ENCODE measurements around the gene DDX6. TPM values are rescaled to one million over a fixed set of nuclear protein-coding genes. Genes with fewer than 3 reads are reported as not detected.

DDX6 gene
- total and polyA plus RNA-seq, 3 experiments from 2014 or later, result 85.6 to 189 (median 187) TPM

- Mint-ChIP-seq H3K4me1 (peaks cover 29 to 43% (median 41%) of the 10 kb centered on the region in 3 donors), H3K27me3 (no peaks in the 10 kb centered on the region), H3K9me3 (no peaks in the 10 kb centered on the region), H3K27ac (no peak overlapping the region), H3K36me3 (no peaks in the 10 kb centered on the region), H3K4me3 (no peak overlapping the region)
- no peak for DNase-seq
- Histone ChIP-seq H3K27me3 (ENCODE audit: insufficient read depth, low read length, poor library complexity, severe bottlenecking) (no peaks in the 10 kb centered on the region), H3K4me1 (ENCODE audit: insufficient read depth, low read length) (peaks cover 41% of the 10 kb centered on the region), H3K4me3 (ENCODE audit: low read length) (no peak overlapping the region), H3K9me3 (ENCODE audit: low read length) (no peaks in the 10 kb centered on the region), H3K27ac (ENCODE audit: low read depth, low read length) (no peak overlapping the region), H3K36me3 (ENCODE audit: insufficient read depth, low read length) (no peaks in the 10 kb centered on the region)
- CTCF ChIA-PET, result interaction anchor here (2.5 to 3.8 kb wide), 3 partner anchors 12 to 223 kb away, joined by 8 to 33 read pairs (median 22); no protein-coding TSS in a partner anchor
- POLR2A ChIA-PET, result no interaction called here
Measured at GRCh38 chr11:118706546-118706825, 84.5 kb downstream of the DDX6 start.

GRCh38 chr11:118705791-118706545 lies 85.0 kb downstream of the DDX6 start:
- Histone ChIP-seq H3K27ac (ENCODE audit: low read depth, low read length) (no peak overlapping the region), H3K9me3 (ENCODE audit: low read length) (no peaks in the 10 kb centered on the region), H3K27me3 (ENCODE audit: insufficient read depth, low read length, poor library complexity, severe bottlenecking) (no peaks in the 10 kb centered on the region), H3K36me3 (ENCODE audit: insufficient read depth, low read length) (no peaks in the 10 kb centered on the region), H3K4me3 (ENCODE audit: low read length) (peak overlapping the region; percentile 8), H3K4me1 (ENCODE audit: insufficient read depth, low read length) (peaks cover 41% of the 10 kb centered on the region)
- Mint-ChIP-seq H3K9me3 (no peaks in the 10 kb centered on the region), H3K4me1 (peaks cover 29 to 44% (median 42%) of the 10 kb centered on the region in 3 donors), H3K36me3 (no peaks in the 10 kb centered on the region), H3K27me3 (no peaks in the 10 kb centered on the region), H3K27ac (peak overlapping the region in 7 of 8 donors; percentile 76 to 96 (median 84)), H3K4me3 (peak overlapping the region in 4 of 7 donors; percentile 57 to 81 (median 68))
- DNase-seq, result no peak
- ChIA-PET POLR2A (interaction anchor here (0.6 to 1.8 kb wide), 9 partner anchors 9 to 224 kb away, joined by 3 to 26 read pairs (median 9); partner anchors contain the start of gene DDX6), CTCF (interaction anchor here (0.8 to 3.8 kb wide), 7 partner anchors 9 to 224 kb away, joined by 3 to 33 read pairs (median 6); partner anchors contain the start of gene BCL9L)

GRCh38 chr11:118705111-118705741 lies 85.7 kb downstream of the DDX6 start:
- no peaks in the 10 kb centered on the region for H3K27me3 Mint-ChIP-seq
- peak overlapping the region; percentile 8 to 81 (median 64) for H3K4me3 Mint-ChIP-seq
- peaks cover 0 to 3% (median 3%) of the 10 kb centered on the region in 3 donors for H3K36me3 Mint-ChIP-seq
- peaks cover 32 to 50% (median 46%) of the 10 kb centered on the region in 3 donors for H3K4me1 Mint-ChIP-seq
- ChIA-PET POLR2A (interaction anchor here (0.6 to 1.8 kb wide), 9 partner anchors 9 to 225 kb away, joined by 3 to 26 read pairs (median 9); partner anchors contain the start of gene DDX6), CTCF (interaction anchor here (0.8 to 3.8 kb wide), 11 partner anchors 10 to 252 kb away, joined by 3 to 33 read pairs (median 4); partner anchors contain the start of gene BCL9L)
- Histone ChIP-seq H3K27me3 (ENCODE audit: insufficient read depth, low read length, poor library complexity, severe bottlenecking) (no peaks in the 10 kb centered on the region), H3K4me3 (ENCODE audit: low read length) (peak overlapping the region; percentile 21), H3K36me3 (ENCODE audit: insufficient read depth, low read length) (no peaks in the 10 kb centered on the region), H3K9me3 (ENCODE audit: low read length) (peaks cover 3% of the 10 kb centered on the region), H3K4me1 (ENCODE audit: insufficient read depth, low read length) (peaks cover 44% of the 10 kb centered on the region), H3K27ac (ENCODE audit: low read depth, low read length) (no peak overlapping the region)
- DNase-seq, result peak; percentile 29 to 75 (median 70)
- H3K27ac Mint-ChIP-seq, result peak overlapping the region; percentile 67 to 96 (median 83)
- H3K9me3 Mint-ChIP-seq, result peaks cover 0 to 3% (median 3%) of the 10 kb centered on the region in 5 donors

- peaks cover 0 to 4% (median 3%) of the 10 kb centered on the region in 3 donors for H3K36me3 Mint-ChIP-seq
- CTCF ChIA-PET, result interaction anchor here (0.8 to 3.6 kb wide), 2 partner anchors 9 to 14 kb away, joined by 5 to 33 read pairs; no protein-coding TSS in a partner anchor
- H3K4me1 ChIP-seq (ENCODE audit: insufficient read depth, low read length), result peaks cover 60% of the 10 kb centered on the region
- no peak overlapping the region for H3K4me3 ChIP-seq (ENCODE audit: low read length)
- H3K9me3 Mint-ChIP-seq, result peaks cover 0 to 4% (median 3%) of the 10 kb centered on the region in 5 donors
- H3K27me3 Mint-ChIP-seq, result no peaks in the 10 kb centered on the region
- DNase-seq, result no peak
- H3K4me3 Mint-ChIP-seq, result peak overlapping the region in 3 of 7 donors; percentile 15 to 77 (median 49)
- H3K27ac Mint-ChIP-seq, result peak overlapping the region in 5 of 8 donors; percentile 23 to 82 (median 54)
- peaks cover 45 to 66% (median 60%) of the 10 kb centered on the region in 3 donors for H3K4me1 Mint-ChIP-seq
- no peaks in the 10 kb centered on the region for H3K36me3 ChIP-seq (ENCODE audit: insufficient read depth, low read length)
- H3K9me3 ChIP-seq (ENCODE audit: low read length), result peaks cover 3% of the 10 kb centered on the region
- POLR2A ChIA-PET, result interaction anchor here (0.6 to 1.3 kb wide), 4 partner anchors 9 to 388 kb away, joined by 3 to 9 read pairs (median 5); no protein-coding TSS in a partner anchor
- no peaks in the 10 kb centered on the region for H3K27me3 ChIP-seq (ENCODE audit: insufficient read depth, low read length, poor library complexity, severe bottlenecking)
- no peak overlapping the region for H3K27ac ChIP-seq (ENCODE audit: low read depth, low read length)
Measured at GRCh38 chr11:118703563-118704106, 87.3 kb downstream of the DDX6 start.

- POLR2A ChIA-PET, result interaction anchor here (0.6 to 1.9 kb wide), 12 partner anchors 46 to 850 kb away, joined by 3 to 14 read pairs (median 3); partner anchors contain the start of gene DDX6
- H3K27ac Mint-ChIP-seq, result peak overlapping the region; percentile 85 to 99 (median 98)
- peaks cover 3% of the 10 kb centered on the region for H3K9me3 ChIP-seq (ENCODE audit: low read length)
- CTCF ChIA-PET, result interaction anchor here (0.9 to 5.8 kb wide), 5 partner anchors 9 to 230 kb away, joined by 3 to 37 read pairs (median 5); partner anchors contain the start of gene DDX6
- H3K9me3 Mint-ChIP-seq, result peaks cover 0 to 4% (median 3%) of the 10 kb centered on the region in 5 donors
- no peaks in the 10 kb centered on the region for H3K27me3 ChIP-seq (ENCODE audit: insufficient read depth, low read length, poor library complexity, severe bottlenecking)
- H3K4me1 ChIP-seq (ENCODE audit: insufficient read depth, low read length), result peaks cover 73% of the 10 kb centered on the region
- peak overlapping the region; percentile 44 for H3K27ac ChIP-seq (ENCODE audit: low read depth, low read length)
- peaks cover 0 to 4% (median 3%) of the 10 kb centered on the region in 3 donors for H3K36me3 Mint-ChIP-seq
- no peaks in the 10 kb centered on the region for H3K27me3 Mint-ChIP-seq
- peak; percentile 57 to 91 (median 88) for DNase-seq
- peak overlapping the region; percentile 8 to 78 (median 69) for H3K4me3 Mint-ChIP-seq
- no peaks in the 10 kb centered on the region for H3K36me3 ChIP-seq (ENCODE audit: insufficient read depth, low read length)
- peaks cover 47 to 76% (median 66%) of the 10 kb centered on the region in 3 donors for H3K4me1 Mint-ChIP-seq
- H3K4me3 ChIP-seq (ENCODE audit: low read length), result no peak overlapping the region
Measured at GRCh38 chr11:118699506-118700220, 91.3 kb downstream of the DDX6 start.

Other genes starting within 250 kb of the DDX6 start
- gene IFT46, start 225.2 kb downstream of the DDX6 start, total RNA-seq, result 10 to 100 TPM; 29.5 to 30.1 TPM
- gene IFT46, start 225.2 kb downstream of the DDX6 start, polyA plus RNA-seq, result 7.4 TPM
- 100 to 1,000 TPM; 149 to 154 TPM for gene ARCN1, start 218.8 kb downstream of the DDX6 start, total RNA-seq
- 148 TPM for gene ARCN1, start 218.8 kb downstream of the DDX6 start, polyA plus RNA-seq
- gene PHLDB1, start 183.5 kb downstream of the DDX6 start, total RNA-seq, result 1 to 10 TPM; 1.9 to 2.4 TPM
- 0.82 TPM for gene PHLDB1, start 183.5 kb downstream of the DDX6 start, polyA plus RNA-seq
- gene TREH, start 111.5 kb downstream of the DDX6 start, total RNA-seq, result not detected
- gene TREH, start 111.5 kb downstream of the DDX6 start, polyA plus RNA-seq, result not detected
- gene CXCR5, start 92.7 kb upstream of the DDX6 start, total RNA-seq, result 1 to 10 TPM; 5.8 to 6.3 TPM
- 4.5 TPM for gene CXCR5, start 92.7 kb upstream of the DDX6 start, polyA plus RNA-seq
- gene BCL9L, start 134.8 kb upstream of the DDX6 start, total RNA-seq, result 10 to 100 TPM; 39.6 to 42.8 TPM
- gene BCL9L, start 134.8 kb upstream of the DDX6 start, polyA plus RNA-seq, result 9.1 TPM
- gene UPK2, start 165.1 kb upstream of the DDX6 start, total RNA-seq, result under 1 TPM in 1 of 2 experiments, not detected in 1; 0.22 TPM
- not detected for gene UPK2, start 165.1 kb upstream of the DDX6 start, polyA plus RNA-seq
- gene FOXR1, start 180.6 kb upstream of the DDX6 start, total RNA-seq, result not detected
- not detected for gene FOXR1, start 180.6 kb upstream of the DDX6 start, polyA plus RNA-seq
- 10 to 100 TPM; 29.1 to 34.6 TPM for gene CENATAC, start 207.0 kb upstream of the DDX6 start, total RNA-seq
- 10.1 TPM for gene CENATAC, start 207.0 kb upstream of the DDX6 start, polyA plus RNA-seq
- gene RPS25, start 227.2 kb upstream of the DDX6 start, total RNA-seq, result 1,000 to 10,000 TPM; 1,415 to 1,447 TPM
- gene RPS25, start 227.2 kb upstream of the DDX6 start, polyA plus RNA-seq, result 4,526 TPM
- 100 to 1,000 TPM; 154 TPM for gene TRAPPC4, start 227.6 kb upstream of the DDX6 start, total RNA-seq
- gene TRAPPC4, start 227.6 kb upstream of the DDX6 start, polyA plus RNA-seq, result 125 TPM
- 10 to 100 TPM; 22.7 to 28.5 TPM for gene SLC37A4, start 239.7 kb upstream of the DDX6 start, total RNA-seq
- 11.3 TPM for gene SLC37A4, start 239.7 kb upstream of the DDX6 start, polyA plus RNA-seq